ENCODE results near the gene CPA1. TPM values are rescaled to one million over a fixed set of nuclear protein-coding genes. Genes with fewer than 3 reads are reported as not detected.
A peak's percentile ranks its signal among the peaks of the same experiment; 100 is the strongest.

CPA1 gene
- total and polyA plus RNA-seq, 9 of the 15 experiments (the other 6 are each of a cell fraction or from before 2014, with no cell fraction given): 6.5 TPM; not detected in 8

GRCh38 chr7:130356876-130357611, 23.2 kb upstream of the CPA1 start (continued):
- no peak for TF ChIP-seq RREB1 (CRISPR knock-in tag; IDR thresholded peaks at IDR 0.05)
- peak; percentile 84 for TF ChIP-seq EHMT2 (IDR thresholded peaks at IDR 0.05)
- no peak for TF ChIP-seq HNRNPUL1 (IDR thresholded peaks at IDR 0.05; ENCODE audit: low read length)
- TF ChIP-seq CEBPB (tag; IDR thresholded peaks at IDR 0.05): peak; percentile 73
- TF ChIP-seq GATAD2B (IDR thresholded peaks at IDR 0.05; ENCODE audit: borderline replicate concordance): no peak

Data from K562 (cell line).